Mesodermal cell (in vitro differentiated cells): ENCODE data around the gene SLC15A1.

Experiments
- H3K27ac ChIP-seq: 2 replicates; pipeline ENCODE4 v1.7.0; 2013; ENCODE audit warnings: mild to moderate bottlenecking, low read depth, low read length, moderate library complexity; ENCODE audit not compliant: severe bottlenecking
- H3K36me3 ChIP-seq: 2 replicates; pipeline ENCODE4 v1.7.1; 2013; ENCODE audit warnings: mild to moderate bottlenecking, low read length, moderate library complexity; ENCODE audit not compliant: control insufficient read depth, insufficient read depth
- H3K4me1 ChIP-seq: one replicate; pipeline ENCODE4 v1.7.1; 2013; ENCODE audit warnings: mild to moderate bottlenecking, low read length; ENCODE audit not compliant: insufficient read depth, control insufficient read depth, poor library complexity, severe bottlenecking
- H3K4me3 ChIP-seq: 2 replicates; pipeline ENCODE4 v1.7.0; 2013; ENCODE audit warnings: low read length, control low read depth, mild to moderate bottlenecking; ENCODE audit not compliant: insufficient read depth, poor library complexity, severe bottlenecking; ENCODE audit errors: extremely low read depth
- H3K9me3 ChIP-seq: 2 replicates; pipeline ENCODE4 v1.7.1; 2013; ENCODE audit warnings: mild to moderate bottlenecking, low read length, moderate library complexity; ENCODE audit not compliant: control insufficient read depth
- WGBS, 2 experiments: methylation state at CpG; one replicate each; pipeline ENCODE4 v1.1.5; 2013; ENCODE audit warnings: missing lambda C conversion rate in 2 of 2; ENCODE audit not compliant: insufficient coverage in 2 of 2; 5-methylcytosine and 5-hydroxymethylcytosine counted together

The SLC15A1 gene

GRCh38 chr13:98792785-98793495 is 40.5 kb upstream of the SLC15A1 start:
- Histone ChIP-seq H3K27ac (no peak overlapping the region), H3K36me3 (peaks cover 55% of the 10 kb centered on the region), H3K4me3 (no peak overlapping the region), H3K4me1 (no peaks in the 10 kb centered on the region), H3K9me3 (no peaks in the 10 kb centered on the region)
- 90 to 91% methylated on average over 9 of the region's 11 CpGs for WGBS, 2 experiments

- H3K36me3 ChIP-seq = peaks cover 49% of the 10 kb centered on the region
Observed at GRCh38 chr13:98792321-98792720, 39.8 kb upstream of the SLC15A1 start.

GRCh38 chr13:98791611-98792010 is 39.1 kb upstream of the SLC15A1 start:
- WGBS, 2 experiments = 95 to 98% methylated on average over 7 of the region's 7 CpGs
- no peak overlapping the region for H3K4me3 ChIP-seq
- no peaks in the 10 kb centered on the region for H3K4me1 ChIP-seq
- no peaks in the 10 kb centered on the region for H3K9me3 ChIP-seq
- peaks cover 42% of the 10 kb centered on the region for H3K36me3 ChIP-seq
- H3K27ac ChIP-seq = no peak overlapping the region

More at GRCh38 chr13:98792321-98792720, 39.8 kb upstream of the SLC15A1 start:
- Histone ChIP-seq H3K27ac (no peak overlapping the region), H3K4me1 (no peaks in the 10 kb centered on the region), H3K4me3 (no peak overlapping the region), H3K9me3 (no peaks in the 10 kb centered on the region)
- 98 to 100% methylated on average over 4 to 8 of the region's 9 CpGs for WGBS, 2 experiments

- Histone ChIP-seq H3K9me3 (no peaks in the 10 kb centered on the region), H3K4me1 (no peaks in the 10 kb centered on the region), H3K27ac (no peak overlapping the region), H3K4me3 (no peak overlapping the region), H3K36me3 (peaks cover 9% of the 10 kb centered on the region)
- 84 to 99% methylated on average over 9 of the region's 9 CpGs for WGBS, 2 experiments
Observed at GRCh38 chr13:98787996-98788395, 35.5 kb upstream of the SLC15A1 start.

- no peak overlapping the region for H3K27ac ChIP-seq
- 84% methylated on average over 8 of the region's 10 CpGs for WGBS, 2 experiments
- H3K4me1 ChIP-seq = no peaks in the 10 kb centered on the region
- peaks cover under 1% of the 10 kb centered on the region for H3K36me3 ChIP-seq
- no peak overlapping the region for H3K4me3 ChIP-seq
- H3K9me3 ChIP-seq = no peaks in the 10 kb centered on the region
Observed at GRCh38 chr13:98787173-98787572, 34.7 kb upstream of the SLC15A1 start.

- no peaks in the 10 kb centered on the region for H3K4me1 ChIP-seq
- H3K9me3 ChIP-seq = no peaks in the 10 kb centered on the region
- WGBS, 2 experiments = 90 to 100% methylated on average over 3 to 5 of the region's 7 CpGs
- no peak overlapping the region for H3K27ac ChIP-seq
- no peaks in the 10 kb centered on the region for H3K36me3 ChIP-seq
- no peak overlapping the region for H3K4me3 ChIP-seq
Observed at GRCh38 chr13:98786023-98786422, 33.6 kb upstream of the SLC15A1 start.

- Histone ChIP-seq H3K36me3 (no peaks in the 10 kb centered on the region), H3K4me3 (no peak overlapping the region), H3K9me3 (no peaks in the 10 kb centered on the region), H3K4me1 (no peaks in the 10 kb centered on the region), H3K27ac (no peak overlapping the region)
- WGBS, 2 experiments = 98% methylated on average over 10 of the region's 10 CpGs
Observed at GRCh38 chr13:98785405-98785804, 32.9 kb upstream of the SLC15A1 start.

- no peaks in the 10 kb centered on the region for H3K4me1 ChIP-seq
Observed at GRCh38 chr13:98784666-98785065, 32.2 kb upstream of the SLC15A1 start.

GRCh38 chr13:98783856-98784478 is 31.5 kb upstream of the SLC15A1 start:
- H3K4me1 ChIP-seq = no peaks in the 10 kb centered on the region
- 85 to 89% methylated on average over 11 to 12 of the region's 12 CpGs for WGBS, 2 experiments
- no peak overlapping the region for H3K4me3 ChIP-seq
- no peaks in the 10 kb centered on the region for H3K9me3 ChIP-seq
- H3K36me3 ChIP-seq = no peaks in the 10 kb centered on the region
- no peak overlapping the region for H3K27ac ChIP-seq

More at GRCh38 chr13:98784666-98785065, 32.2 kb upstream of the SLC15A1 start:
- Histone ChIP-seq H3K9me3 (no peaks in the 10 kb centered on the region), H3K4me3 (no peak overlapping the region), H3K36me3 (no peaks in the 10 kb centered on the region), H3K27ac (no peak overlapping the region)
- WGBS, 2 experiments = 90 to 91% methylated on average over 7 of the region's 8 CpGs

- no peaks in the 10 kb centered on the region for H3K36me3 ChIP-seq
- no peaks in the 10 kb centered on the region for H3K9me3 ChIP-seq
- 90 to 93% methylated on average over 3 of the region's 5 CpGs for WGBS, 2 experiments
- no peak overlapping the region for H3K27ac ChIP-seq
- H3K4me3 ChIP-seq = no peak overlapping the region
- H3K4me1 ChIP-seq = no peaks in the 10 kb centered on the region
Observed at GRCh38 chr13:98782654-98783053, 30.2 kb upstream of the SLC15A1 start.

GRCh38 chr13:98781905-98782304 is 29.4 kb upstream of the SLC15A1 start:
- Histone ChIP-seq H3K4me3 (no peak overlapping the region), H3K36me3 (no peaks in the 10 kb centered on the region), H3K4me1 (no peaks in the 10 kb centered on the region), H3K27ac (no peak overlapping the region), H3K9me3 (no peaks in the 10 kb centered on the region)
- 79 to 94% methylated on average over 2 to 3 of the region's 7 CpGs for WGBS, 2 experiments
